ENCODE data around the gene RABL6.
A peak's percentile ranks its signal among the peaks of the same experiment; 100 is the strongest.
"Not testable (repeated sequence)": the region's sequence is repeated elsewhere in the genome, so short reads cannot be mapped to it uniquely, and the experiment has no call there.

The RABL6 gene

DNA sequence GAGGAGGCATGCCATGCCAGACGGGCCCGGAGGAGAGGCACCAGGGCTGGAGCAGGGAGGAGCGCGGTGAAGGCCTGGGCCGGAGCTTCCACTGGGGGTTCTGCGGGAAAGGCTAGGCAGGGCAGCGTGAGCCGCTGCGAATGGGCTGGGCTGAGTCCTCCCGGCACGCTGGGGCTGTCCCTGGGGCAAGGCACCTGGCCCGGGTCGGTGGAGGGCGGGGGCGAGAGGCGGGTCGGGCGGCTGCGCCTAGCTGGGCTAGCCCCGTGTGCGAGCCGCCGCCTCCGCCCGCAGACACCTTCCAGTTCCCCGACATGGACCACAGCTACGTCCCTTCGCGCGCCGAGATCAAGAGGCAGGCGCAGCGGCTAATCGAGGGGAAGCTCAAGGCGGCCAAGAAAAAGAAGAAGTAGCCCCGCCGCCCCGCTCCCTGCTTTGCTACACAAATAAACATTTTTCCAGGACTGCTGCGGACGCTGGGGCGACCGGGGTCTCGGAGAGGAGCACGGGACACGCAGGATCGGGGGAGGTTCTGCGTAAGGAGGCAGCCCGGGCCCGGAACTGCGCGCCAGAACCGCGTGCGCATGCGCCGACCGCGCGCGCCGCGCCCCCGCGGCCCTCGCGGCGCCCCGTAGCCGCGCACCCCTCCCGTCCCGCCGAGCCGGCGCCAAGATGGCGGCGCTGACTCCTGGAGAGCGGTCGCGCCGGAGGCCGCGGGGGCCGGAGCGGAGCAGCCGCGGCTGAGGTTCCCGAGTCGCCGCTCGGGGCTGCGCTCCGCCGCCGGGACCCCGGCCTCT lies at the start of gene RABL6:
Gene RABL6 (plus strand): TSS at position 668 of the 794 bp plus-strand sequence. CDS start 249 bp downstream, outside the sequence.
- DNase-seq: peak; percentile 18

DNA sequence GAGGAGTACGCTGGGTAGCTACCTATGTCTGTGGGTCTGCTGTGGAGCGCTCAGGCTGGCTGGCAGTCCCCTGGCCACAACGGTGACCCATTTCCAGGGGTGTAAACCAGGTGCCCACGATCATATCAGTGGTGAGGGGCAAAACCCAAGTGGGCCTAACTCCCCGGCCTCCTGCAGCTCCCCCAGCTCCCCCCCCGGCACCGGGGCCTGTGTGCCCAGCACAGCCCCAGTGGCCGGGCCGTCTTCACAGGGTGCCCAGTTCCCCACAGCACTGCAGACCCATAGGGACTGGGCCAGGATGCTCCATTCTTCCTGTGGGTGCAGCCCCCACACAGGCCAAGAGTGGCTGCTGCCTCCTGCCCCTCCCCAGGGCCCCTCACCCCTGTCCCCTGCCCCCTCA lies 48.7 kb upstream of the RABL6 start:
- no peak for DNase-seq

DNA sequence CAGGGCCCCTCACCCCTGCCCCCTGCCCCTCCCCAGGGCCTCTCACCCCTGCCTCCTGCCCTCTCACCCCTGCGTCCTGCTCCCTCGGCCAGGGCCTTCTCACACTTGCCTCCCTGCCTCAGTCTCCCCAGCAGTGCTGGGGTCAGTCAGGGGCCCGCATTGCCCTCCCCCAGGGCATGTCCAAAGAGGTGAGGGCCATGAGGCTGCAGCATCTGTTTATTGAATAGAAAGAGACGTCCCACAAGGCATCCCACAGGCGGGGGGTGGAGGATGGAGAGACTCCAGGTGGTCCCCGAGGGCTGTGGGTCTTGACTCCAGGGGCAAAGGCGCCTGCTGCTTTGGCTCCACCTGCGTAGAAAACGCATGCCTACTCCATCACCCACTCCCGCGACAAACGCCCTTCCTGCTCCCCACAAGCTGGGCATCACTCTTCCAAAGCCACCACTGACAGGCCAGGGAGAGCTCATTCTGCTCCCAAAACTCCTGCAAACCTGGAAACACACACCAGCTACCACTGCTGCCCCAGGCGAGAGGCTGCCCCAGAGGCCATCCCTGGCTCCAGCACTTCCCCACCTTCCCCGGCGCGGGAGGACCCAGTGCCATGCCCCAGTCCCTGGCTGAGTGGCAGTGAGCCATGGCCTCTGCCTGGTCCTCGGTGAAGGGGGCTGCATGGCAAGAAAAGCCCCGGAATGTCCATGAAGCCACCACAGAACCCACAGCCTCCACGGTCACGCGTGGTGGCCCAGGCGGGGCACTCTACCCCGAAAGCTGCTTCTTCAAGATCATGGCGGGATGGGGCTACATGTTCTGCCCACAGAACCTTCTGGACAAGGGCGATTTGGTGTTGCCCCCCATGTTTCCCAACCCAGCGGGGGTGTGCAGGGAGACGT lies 48.1 kb upstream of the RABL6 start:
- no peak for DNase-seq

GRCh38 chr9:136760424-136760823 lies 47.3 kb upstream of the RABL6 start:
- no peak for DNase-seq

DNA sequence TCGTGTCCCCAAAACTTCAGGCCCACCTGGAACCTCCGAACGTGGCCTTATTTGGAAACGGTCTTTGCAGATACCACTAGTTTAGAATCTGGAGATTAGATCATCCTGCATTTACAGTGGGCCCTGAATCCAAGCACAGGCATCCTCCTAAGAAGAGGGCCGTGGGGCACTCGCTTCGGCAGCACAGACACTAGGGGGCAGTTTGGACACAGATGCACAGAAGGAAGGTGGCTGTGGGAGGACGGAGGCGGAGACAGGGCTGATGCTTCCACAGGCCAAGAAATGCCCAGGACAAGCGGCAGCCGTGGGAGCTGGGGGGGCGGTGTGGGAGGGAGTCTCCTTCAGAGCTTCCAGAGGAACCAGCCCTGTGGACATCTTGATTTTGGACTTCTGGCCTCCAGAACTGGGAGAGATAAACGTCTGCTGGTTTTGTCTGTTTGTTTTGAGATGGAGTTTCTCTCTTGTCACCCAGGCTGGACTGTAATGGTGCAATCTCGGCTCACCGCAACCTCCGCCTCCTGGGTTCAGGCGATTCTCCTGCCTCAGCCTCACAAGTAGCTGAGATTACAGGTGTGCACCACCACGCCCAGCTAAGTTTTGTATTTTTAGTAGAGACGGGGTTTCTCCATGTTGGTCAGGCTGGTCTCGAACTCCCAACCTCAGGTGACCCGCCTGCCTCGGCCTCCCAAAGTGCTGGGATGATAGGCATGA lies 46.8 kb upstream of the RABL6 start:
- not testable (repeated sequence) for DNase-seq

DNA sequence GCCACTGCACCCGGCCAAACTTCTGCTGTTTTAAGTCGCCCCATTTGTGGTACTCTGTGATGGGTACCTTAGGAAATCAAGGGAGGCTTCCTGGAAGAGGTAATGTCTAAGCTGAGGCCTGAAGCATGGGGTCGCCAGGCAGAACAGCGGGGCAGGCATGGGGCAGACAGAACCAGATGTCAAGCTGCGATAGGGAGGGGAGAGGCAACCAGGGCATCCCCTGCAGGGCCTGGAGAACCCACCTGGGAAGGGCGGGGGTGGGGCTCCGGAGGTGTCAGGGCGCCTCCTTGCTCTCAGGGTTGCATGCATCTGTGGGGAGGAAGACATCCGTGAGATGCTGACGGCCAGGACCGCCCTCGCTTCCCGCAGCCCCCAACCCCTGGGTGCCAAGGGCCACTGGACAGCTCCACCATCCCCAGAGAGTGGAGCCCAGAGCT lies 46.2 kb upstream of the RABL6 start:
- no peak for DNase-seq

- no peak for DNase-seq
These were observed 45.5 kb upstream of the RABL6 start for GRCh38 chr9:136762221-136762691.

- DNase-seq: no peak
These were observed 44.7 kb upstream of the RABL6 start for GRCh38 chr9:136762915-136763648.

DNA sequence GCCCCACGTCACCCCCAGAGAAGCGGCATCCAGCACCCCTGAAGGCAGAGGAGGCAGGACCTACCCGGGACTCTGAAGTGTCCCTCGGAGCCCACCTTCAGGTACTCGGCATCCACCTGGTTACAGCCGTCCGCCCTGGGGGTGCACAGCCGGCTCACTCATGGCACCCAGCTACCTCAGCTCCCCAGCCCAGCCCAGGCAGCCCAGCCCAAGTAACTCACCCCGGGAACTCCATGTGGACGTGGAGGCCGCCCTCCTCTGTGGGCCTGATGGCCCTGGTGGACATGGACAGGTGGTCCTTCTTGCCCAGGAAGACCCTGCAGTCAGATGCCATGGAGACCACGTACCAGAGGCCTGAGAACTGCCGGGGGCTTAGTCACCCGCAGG lies 44.1 kb upstream of the RABL6 start:
- DNase-seq: no peak

GRCh38 chr9:136764301-136764891 lies 43.4 kb upstream of the RABL6 start, which contains the start of gene LCN15:
LCN15 (minus strand) TSS chr9:136764518; CDS start chr9:136764488, 30 bp downstream.
- DNase-seq: no peak

- no peak for DNase-seq
These were observed 42.7 kb upstream of the RABL6 start for GRCh38 chr9:136765041-136765440.

DNA sequence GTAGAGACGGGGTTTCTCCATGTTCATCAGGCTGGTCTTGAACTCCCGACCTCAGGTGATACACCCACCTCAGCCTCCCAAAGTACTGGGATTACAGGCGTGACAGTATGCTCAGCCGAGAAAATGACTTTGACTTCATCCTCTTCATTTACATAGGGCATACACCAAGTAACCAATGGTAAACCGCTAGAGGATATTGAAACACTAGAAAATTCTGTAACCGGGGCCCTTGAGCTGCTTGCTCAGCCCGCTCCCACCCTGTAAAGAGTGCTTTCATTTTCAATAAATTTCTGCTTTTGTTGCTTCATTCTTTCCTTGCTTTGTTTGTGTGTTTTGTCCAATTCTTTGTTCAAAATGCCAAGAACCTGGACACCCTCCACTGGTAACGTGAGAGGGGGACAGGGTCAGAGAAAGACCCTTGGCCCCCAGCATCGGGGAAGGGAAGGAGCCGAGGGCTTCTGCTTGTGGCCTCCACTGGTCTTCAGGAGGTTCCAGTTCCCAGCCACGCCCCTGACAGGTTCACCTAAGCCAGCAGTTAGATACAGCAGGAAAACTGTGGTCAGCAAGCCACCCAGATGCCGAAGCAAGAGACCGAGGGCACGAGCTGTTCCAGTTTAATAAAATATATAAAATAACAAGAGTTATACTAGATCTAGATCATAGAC lies 41.9 kb upstream of the RABL6 start:
- not testable (repeated sequence) for DNase-seq

GRCh38 chr9:136766410-136767120 lies 41.2 kb upstream of the RABL6 start:
- DNase-seq: not testable (repeated sequence)

GRCh38 chr9:136769710-136770191 lies 38.0 kb upstream of the RABL6 start:
- DNase-seq: no peak

DNA sequence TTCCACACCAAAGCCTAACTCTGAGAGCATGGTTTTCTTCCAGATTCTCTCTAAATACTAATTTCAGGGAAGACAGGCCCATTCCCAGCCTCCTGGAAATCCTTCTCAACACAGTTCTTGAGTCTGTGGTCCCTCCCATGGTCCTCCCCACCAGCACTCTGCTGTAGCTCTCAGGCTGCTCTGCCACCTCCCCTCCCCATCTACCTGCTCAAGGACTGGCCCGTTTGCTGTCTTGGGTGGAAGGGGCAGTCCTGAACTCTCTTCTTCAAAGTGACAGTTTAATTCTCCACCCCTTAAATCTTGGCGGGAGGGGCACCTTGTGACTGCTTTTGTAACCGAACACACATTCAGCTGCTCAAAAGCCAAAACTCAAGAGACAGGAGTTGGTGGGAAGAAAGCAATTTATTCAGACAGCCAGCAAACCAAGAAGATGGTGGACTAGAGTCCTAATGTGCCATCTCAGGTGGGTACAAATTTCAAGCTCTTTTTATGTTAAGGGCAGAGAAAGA lies 35.8 kb upstream of the RABL6 start:
- DNase-seq: no peak

DNA sequence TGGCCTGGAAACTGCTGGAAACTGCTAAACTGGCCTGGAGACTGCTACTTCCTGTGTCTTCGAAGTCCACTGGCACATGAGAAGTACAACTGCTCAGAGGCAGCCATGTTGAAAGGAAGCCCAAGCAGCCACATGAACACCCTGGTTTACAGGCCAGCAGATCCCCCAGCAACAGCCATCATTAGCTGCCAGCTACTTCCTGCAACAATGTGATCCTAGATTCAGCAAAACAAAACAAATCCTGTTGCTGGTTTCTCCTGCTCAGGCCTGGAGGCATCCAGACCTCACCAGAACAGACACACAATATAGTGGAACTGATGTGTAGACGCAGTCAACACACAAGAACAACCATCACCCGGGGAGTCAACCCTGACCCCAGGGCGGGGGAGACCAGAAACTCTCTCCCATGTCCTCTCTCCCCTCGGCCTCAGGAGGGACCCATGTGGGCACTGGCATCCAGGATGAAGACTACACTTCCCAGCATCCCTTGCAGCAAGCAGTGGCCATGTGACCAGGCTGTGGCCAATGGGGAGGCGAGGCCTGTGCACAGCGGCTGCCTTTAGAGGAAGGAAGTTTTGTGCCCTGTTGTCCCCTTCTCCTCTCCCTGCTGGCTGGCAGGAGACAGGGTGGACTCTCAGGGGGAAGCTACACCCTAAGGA lies 34.2 kb upstream of the RABL6 start:
- DNase-seq: no peak

GRCh38 chr9:136774416-136775045 lies 33.2 kb upstream of the RABL6 start:
- no peak for DNase-seq

DNA sequence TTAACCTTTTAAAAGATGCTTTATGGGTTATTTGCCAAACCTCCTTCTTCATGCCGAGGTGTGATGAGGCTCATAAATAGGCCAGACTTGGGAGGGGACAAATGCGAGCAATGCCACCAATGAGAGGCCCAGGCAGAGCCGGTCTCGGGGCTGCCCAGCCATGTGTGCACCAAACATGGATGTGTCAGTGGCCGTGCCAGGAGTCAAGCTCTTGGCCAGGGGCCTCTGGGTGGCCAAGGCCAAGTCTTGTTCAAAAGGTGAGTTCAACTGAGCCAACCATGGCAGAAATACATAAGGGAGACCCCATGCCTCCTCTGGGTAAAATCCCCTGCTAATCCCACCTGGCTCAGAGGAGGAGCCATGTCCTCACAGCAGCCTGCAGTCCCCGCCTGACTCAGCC lies 32.6 kb upstream of the RABL6 start:
- DNase-seq: no peak

- no peak for DNase-seq
These were observed 30.8 kb upstream of the RABL6 start for GRCh38 chr9:136776947-136777346.
